ENCODE results near the gene BID. TPM values are rescaled to one million over a fixed set of nuclear protein-coding genes. Genes with fewer than 3 reads are reported as not detected.

The BID gene
- total RNA-seq, 2 experiments from 2014 or later, result 8.9 to 10.3 TPM

- peak overlapping the region; percentile 42 for H3K27ac Mint-ChIP-seq
These were observed 9.0 kb upstream of the BID start for GRCh38 chr22:17783312-17783711.

GRCh38 chr22:17782621-17783020 is 8.4 kb upstream of the BID start:
- peaks cover 0 to 18% of the 10 kb centered on the region in 2 experiments for H3K9me3 ChIP-seq (ENCODE audit: control insufficient read depth in 1 of 2, insufficient read depth in 1 of 2, low read length in 2 of 2)
- intact Hi-C loops (cut with DNase I, micrococcal nuclease), result loop anchor here in 1 of 2 experiments (10.0 kb wide), 1 partner anchor 148 kb away; the partner anchor contains the start of gene BCL2L13
- H3K36me3 ChIP-seq (ENCODE audit: insufficient read depth, low read length), result no peaks in the 10 kb centered on the region
- no peak overlapping the region for H3K27ac ChIP-seq (ENCODE audit: low read depth in 1 of 2, low read length in 2 of 2)
- no peaks in the 10 kb centered on the region for H3K27me3 ChIP-seq (ENCODE audit: control insufficient read depth in 1 of 2, insufficient read depth in 2 of 2, low read length in 2 of 2)
- H3K27ac Mint-ChIP-seq, result peak overlapping the region; percentile 42
- H3K4me3 Mint-ChIP-seq, result no peak overlapping the region
- ATAC-seq (ENCODE audit: poor library complexity) (no peak), DNase-seq (no peak)
- no peaks in the 10 kb centered on the region for H3K9me3 Mint-ChIP-seq
- peaks cover 39% of the 10 kb centered on the region for H3K4me1 Mint-ChIP-seq (ENCODE audit: low read depth)
- ChIA-PET CTCF (no interaction called here), POLR2A (interaction anchor here (1.2 kb wide), 1 partner anchor 9 kb away, joined by 5 read pairs; no protein-coding TSS in a partner anchor)
- H3K27me3 Mint-ChIP-seq, result no peaks in the 10 kb centered on the region
- TF ChIP-seq CTCF (IDR thresholded peaks at IDR 0.05), result no peak
- peaks cover 68% of the 10 kb centered on the region for H3K4me1 ChIP-seq (ENCODE audit: insufficient read depth, low read length)
- peaks cover 7% of the 10 kb centered on the region for H3K36me3 Mint-ChIP-seq (ENCODE audit: low read depth)
- no peak overlapping the region for H3K4me3 ChIP-seq (ENCODE audit: low read length)

More at GRCh38 chr22:17783312-17783711, 9.0 kb upstream of the BID start:
- CTCF ChIA-PET, result no interaction called here
- intact Hi-C loops (cut with DNase I, micrococcal nuclease), result loop anchor here in 1 of 2 experiments (10.0 kb wide), 1 partner anchor 149 kb away; the partner anchor contains the start of gene BCL2L13
- peaks cover 33% of the 10 kb centered on the region for H3K4me1 Mint-ChIP-seq (ENCODE audit: low read depth)
- H3K27me3 ChIP-seq (ENCODE audit: control insufficient read depth in 1 of 2, insufficient read depth in 2 of 2, low read length in 2 of 2), result no peaks in the 10 kb centered on the region
- peaks cover 4% of the 10 kb centered on the region for H3K36me3 Mint-ChIP-seq (ENCODE audit: low read depth)
- DNase-seq, result no peak
- no peak for ATAC-seq (ENCODE audit: poor library complexity)
- H3K27me3 Mint-ChIP-seq, result no peaks in the 10 kb centered on the region
- H3K27ac ChIP-seq (ENCODE audit: low read depth in 1 of 2, low read length in 2 of 2), result no peak overlapping the region
- no peak overlapping the region for H3K4me3 Mint-ChIP-seq
- no peaks in the 10 kb centered on the region for H3K9me3 Mint-ChIP-seq
- H3K4me3 ChIP-seq (ENCODE audit: low read length), result no peak overlapping the region
- H3K36me3 ChIP-seq (ENCODE audit: insufficient read depth, low read length), result no peaks in the 10 kb centered on the region
- peaks cover 61% of the 10 kb centered on the region for H3K4me1 ChIP-seq (ENCODE audit: insufficient read depth, low read length)
- peaks cover 0 to 18% of the 10 kb centered on the region in 2 experiments for H3K9me3 ChIP-seq (ENCODE audit: control insufficient read depth in 1 of 2, insufficient read depth in 1 of 2, low read length in 2 of 2)
- POLR2A ChIA-PET, result no interaction called here
- no peak for TF ChIP-seq CTCF (IDR thresholded peaks at IDR 0.05)

- Mint-ChIP-seq H3K4me3 (no peak overlapping the region), H3K9me3 (no peaks in the 10 kb centered on the region), H3K36me3 (ENCODE audit: low read depth) (peaks cover 11% of the 10 kb centered on the region), H3K27me3 (no peaks in the 10 kb centered on the region), H3K27ac (no peak overlapping the region), H3K4me1 (ENCODE audit: low read depth) (peaks cover 44% of the 10 kb centered on the region)
- DNase-seq, result no peak
- ChIA-PET CTCF (interaction anchor here (0.7 to 1.9 kb wide), 3 partner anchors 13 to 40 kb away, joined by 3 to 5 read pairs (median 3); no protein-coding TSS in a partner anchor), POLR2A (interaction anchor here (1.1 to 1.2 kb wide), 2 partner anchors 9 to 143 kb away, joined by 4 to 5 read pairs; no protein-coding TSS in a partner anchor)
- Histone ChIP-seq H3K9me3 (ENCODE audit: control insufficient read depth in 1 of 2, insufficient read depth in 1 of 2, low read length in 2 of 2) (peaks cover 0 to 18% of the 10 kb centered on the region in 2 experiments), H3K27ac (ENCODE audit: low read depth in 1 of 2, low read length in 2 of 2) (no peak overlapping the region), H3K27me3 (ENCODE audit: control insufficient read depth in 1 of 2, insufficient read depth in 2 of 2, low read length in 2 of 2) (no peaks in the 10 kb centered on the region), H3K4me1 (ENCODE audit: insufficient read depth, low read length) (peaks cover 69% of the 10 kb centered on the region), H3K36me3 (ENCODE audit: insufficient read depth, low read length) (no peaks in the 10 kb centered on the region), H3K4me3 (ENCODE audit: low read length) (no peak overlapping the region)
- intact Hi-C loops (cut with DNase I, micrococcal nuclease), result loop anchor here in 1 of 2 experiments (10.0 kb wide), 1 partner anchor 147 kb away; the partner anchor contains the start of gene BCL2L13
- ATAC-seq (ENCODE audit: poor library complexity), result no peak
- no peak for TF ChIP-seq CTCF (IDR thresholded peaks at IDR 0.05)
These were observed 7.9 kb upstream of the BID start for GRCh38 chr22:17782158-17782557.
